WTC11 (cell line): Measurements from ENCODE around the gene GALNT15. TPM values are rescaled to one million over a fixed set of nuclear protein-coding genes. Genes with fewer than 3 reads are reported as not detected.

Experiments used
- ATAC-seq: fragments of 200-7000 bp; cut with Tn5 transposase; 2 replicates; pipeline ENCODE4 v1.10.0; 2021; ENCODE audit warnings: mild to moderate bottlenecking, moderate library complexity
- CTCF ChIA-PET: fragments of 300-600 bp; sonication (Branson Sonifier 250); formaldehyde crosslinking; loops from one replicate; lab custom pipeline; 2021; ENCODE audit warnings: antibody characterized with exemption; lab: Charles Lee
- POLR2A ChIA-PET: fragments of 350-600 bp; sonication (Branson Sonifier 250); formaldehyde crosslinking; loops from one replicate; lab custom pipeline; 2021; ENCODE audit warnings: antibody characterized with exemption; lab: Charles Lee
- DNase-seq: peaks from one replicate; pipeline ENCODE4 v3.0.0; 2021; ENCODE audit warnings: low spot score
- H3K27ac Mint-ChIP-seq: 2 replicates; pipeline ENCODE4 v1.8.0; 2021; ENCODE audit warnings: mixed read lengths
- H3K27me3 Mint-ChIP-seq: 2 replicates; pipeline ENCODE4 v1.8.0; 2021; ENCODE audit warnings: low read depth, mild to moderate bottlenecking, moderate library complexity, mixed read lengths
- H3K36me3 Mint-ChIP-seq: 2 replicates; pipeline ENCODE4 v1.8.0; 2021; ENCODE audit warnings: mixed read lengths
- H3K4me1 Mint-ChIP-seq: 2 replicates; pipeline ENCODE4 v1.8.0; 2022; ENCODE audit warnings: mixed read lengths
- H3K4me3 Mint-ChIP-seq: 2 replicates; pipeline ENCODE4 v1.8.0; 2021; ENCODE audit warnings: mild to moderate bottlenecking, moderate library complexity, mixed read lengths
- H3K9me3 Mint-ChIP-seq: 2 replicates; pipeline ENCODE4 v1.8.0; 2021; ENCODE audit warnings: mixed read lengths
- ATF3 ChIP-seq: sonication (generic); formaldehyde crosslinking; conservative IDR thresholded peaks from 2 replicates; pipeline ENCODE4 v1.8.1; 2022; ENCODE audit warnings: mild to moderate bottlenecking, missing genetic modification reagents
- CBFB ChIP-seq: sonication (generic); formaldehyde crosslinking; IDR thresholded peaks from 2 replicates; pipeline ENCODE4 v1.8.1; 2022; ENCODE audit warnings: mild to moderate bottlenecking, low read depth, missing genetic modification reagents
- ELF4 ChIP-seq: sonication (generic); formaldehyde crosslinking; IDR thresholded peaks from 2 replicates; pipeline ENCODE4 v1.8.1; 2022; ENCODE audit warnings: low read depth, mild to moderate bottlenecking, moderate library complexity, missing genetic modification reagents
- ESRRA ChIP-seq: sonication (generic); formaldehyde crosslinking; IDR thresholded peaks from 2 replicates; pipeline ENCODE4 v1.8.1; 2022; ENCODE audit warnings: mild to moderate bottlenecking, missing genetic modification reagents, borderline replicate concordance
- HMGA2 ChIP-seq: fragments of 250-450 bp; sonication (Bioruptor Pico); IDR thresholded peaks from 2 replicates; pipeline ENCODE4 v1.4.0; 2021; ENCODE audit warnings: mild to moderate bottlenecking, moderate library complexity
- NFE2L1 ChIP-seq: sonication (generic); formaldehyde crosslinking; IDR thresholded peaks from 2 replicates; pipeline ENCODE4 v1.8.1; 2023; ENCODE audit warnings: missing genetic modification reagents
- NFYB ChIP-seq: sonication (generic); formaldehyde crosslinking; conservative IDR thresholded peaks from 2 replicates; pipeline ENCODE4 v1.8.0; 2022; ENCODE audit warnings: low read depth, missing genetic modification reagents
- NR1H2 ChIP-seq: sonication (generic); formaldehyde crosslinking; IDR thresholded peaks from 2 replicates; pipeline ENCODE4 v1.9.0; 2021; ENCODE audit warnings: mild to moderate bottlenecking, moderate library complexity, missing genetic modification reagents
- ZBTB21 ChIP-seq: sonication (generic); formaldehyde crosslinking; IDR thresholded peaks from 2 replicates; pipeline ENCODE4 v1.8.1; 2023; ENCODE audit warnings: mild to moderate bottlenecking, missing genetic modification reagents, borderline replicate concordance
- ZNF138 ChIP-seq: sonication (generic); formaldehyde crosslinking; conservative IDR thresholded peaks from 2 replicates; pipeline ENCODE4 v1.8.1; 2022; ENCODE audit warnings: mild to moderate bottlenecking, moderate library complexity, missing genetic modification reagents
- ZNF263 ChIP-seq: sonication (generic); formaldehyde crosslinking; IDR thresholded peaks from 2 replicates; pipeline ENCODE4 v1.8.1; 2022; ENCODE audit warnings: low read depth, mild to moderate bottlenecking, moderate library complexity, missing genetic modification reagents
- ZNF512 ChIP-seq: sonication (generic); formaldehyde crosslinking; IDR thresholded peaks from 2 replicates; pipeline ENCODE4 v1.8.1; 2022; ENCODE audit warnings: missing genetic modification reagents, borderline replicate concordance
- ZNF532 ChIP-seq: fragments of 250-450 bp; sonication (Bioruptor Pico); IDR thresholded peaks from 2 replicates; pipeline ENCODE4 v1.9.0; 2021; ENCODE audit warnings: mild to moderate bottlenecking, borderline replicate concordance
- ZNF671 ChIP-seq: fragments of 250-450 bp; sonication (Bioruptor Pico); IDR thresholded peaks from 2 replicates; pipeline ENCODE4 v1.8.0; 2021; ENCODE audit warnings: mild to moderate bottlenecking
- total RNA-seq: library from RNA; stranded (reverse); gene quantifications from 3 replicates; pipeline ENCODE4 v1.2.3, GENCODE V29; 2021
- TF ChIP-seq, protein P1 (sequence below): sonication (generic); formaldehyde crosslinking; IDR thresholded peaks from 2 replicates; pipeline ENCODE4 v1.8.0; 2022; ENCODE audit warnings: mild to moderate bottlenecking, missing genetic modification reagents
- TF ChIP-seq, protein P2 (sequence below): sonication (generic); formaldehyde crosslinking; IDR thresholded peaks from 2 replicates; pipeline ENCODE4 v1.8.0; 2023; ENCODE audit warnings: mild to moderate bottlenecking, missing genetic modification reagents
- TF ChIP-seq, protein P3 (sequence below): sonication (generic); formaldehyde crosslinking; IDR thresholded peaks from 2 replicates; pipeline ENCODE4 v1.8.1; 2023; ENCODE audit warnings: mild to moderate bottlenecking, missing genetic modification reagents, borderline replicate concordance

Gene GALNT15
- total RNA-seq, 1 experiment from 2014 or later: 0.15 TPM

DNA sequence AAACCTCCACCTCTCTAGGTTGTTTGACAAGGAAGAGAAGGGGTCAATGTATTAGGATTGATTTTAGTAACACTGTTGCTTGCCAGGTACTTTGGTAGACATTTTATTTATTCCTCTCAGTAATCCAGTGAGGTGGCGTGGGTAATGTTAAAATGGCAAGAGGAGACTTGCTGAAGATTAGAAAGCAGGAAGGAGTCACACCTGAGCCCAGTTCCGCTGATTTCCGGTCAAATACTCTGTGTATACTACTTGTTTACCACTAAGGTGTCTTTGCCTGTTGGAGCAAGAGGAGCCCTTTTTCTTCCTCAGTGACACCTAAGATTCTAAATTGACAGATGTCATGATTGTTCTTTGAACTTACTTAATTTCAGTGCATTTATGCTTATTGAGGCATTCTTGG lies 92.2 kb downstream of the GALNT15 start:
- Mint-ChIP-seq H3K27me3 (no peaks in the 10 kb centered on the region; the same call in 1 of the 2 replicates), H3K4me1 (peaks cover 19% of the 10 kb centered on the region), H3K27ac (no peak overlapping the region), H3K36me3 (peaks cover 19% of the 10 kb centered on the region), H3K9me3 (no peaks in the 10 kb centered on the region), H3K4me3 (peak overlapping the region; percentile 99)
- no peak for ATAC-seq
- no peak for TF ChIP-seq ZNF138 (CRISPR knock-in tag)
- TF ChIP-seq NFYB (CRISPR knock-in tag): no peak
- TF ChIP-seq, protein P1, sequence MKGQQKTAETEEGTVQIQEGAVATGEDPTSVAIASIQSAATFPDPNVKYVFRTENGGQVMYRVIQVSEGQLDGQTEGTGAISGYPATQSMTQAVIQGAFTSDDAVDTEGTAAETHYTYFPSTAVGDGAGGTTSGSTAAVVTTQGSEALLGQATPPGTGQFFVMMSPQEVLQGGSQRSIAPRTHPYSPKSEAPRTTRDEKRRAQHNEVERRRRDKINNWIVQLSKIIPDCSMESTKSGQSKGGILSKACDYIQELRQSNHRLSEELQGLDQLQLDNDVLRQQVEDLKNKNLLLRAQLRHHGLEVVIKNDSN (CRISPR knock-in tag): no peak
- TF ChIP-seq, protein P2, sequence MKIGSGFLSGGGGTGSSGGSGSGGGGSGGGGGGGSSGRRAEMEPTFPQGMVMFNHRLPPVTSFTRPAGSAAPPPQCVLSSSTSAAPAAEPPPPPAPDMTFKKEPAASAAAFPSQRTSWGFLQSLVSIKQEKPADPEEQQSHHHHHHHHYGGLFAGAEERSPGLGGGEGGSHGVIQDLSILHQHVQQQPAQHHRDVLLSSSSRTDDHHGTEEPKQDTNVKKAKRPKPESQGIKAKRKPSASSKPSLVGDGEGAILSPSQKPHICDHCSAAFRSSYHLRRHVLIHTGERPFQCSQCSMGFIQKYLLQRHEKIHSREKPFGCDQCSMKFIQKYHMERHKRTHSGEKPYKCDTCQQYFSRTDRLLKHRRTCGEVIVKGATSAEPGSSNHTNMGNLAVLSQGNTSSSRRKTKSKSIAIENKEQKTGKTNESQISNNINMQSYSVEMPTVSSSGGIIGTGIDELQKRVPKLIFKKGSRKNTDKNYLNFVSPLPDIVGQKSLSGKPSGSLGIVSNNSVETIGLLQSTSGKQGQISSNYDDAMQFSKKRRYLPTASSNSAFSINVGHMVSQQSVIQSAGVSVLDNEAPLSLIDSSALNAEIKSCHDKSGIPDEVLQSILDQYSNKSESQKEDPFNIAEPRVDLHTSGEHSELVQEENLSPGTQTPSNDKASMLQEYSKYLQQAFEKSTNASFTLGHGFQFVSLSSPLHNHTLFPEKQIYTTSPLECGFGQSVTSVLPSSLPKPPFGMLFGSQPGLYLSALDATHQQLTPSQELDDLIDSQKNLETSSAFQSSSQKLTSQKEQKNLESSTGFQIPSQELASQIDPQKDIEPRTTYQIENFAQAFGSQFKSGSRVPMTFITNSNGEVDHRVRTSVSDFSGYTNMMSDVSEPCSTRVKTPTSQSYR: no peak
- TF ChIP-seq, protein P3, sequence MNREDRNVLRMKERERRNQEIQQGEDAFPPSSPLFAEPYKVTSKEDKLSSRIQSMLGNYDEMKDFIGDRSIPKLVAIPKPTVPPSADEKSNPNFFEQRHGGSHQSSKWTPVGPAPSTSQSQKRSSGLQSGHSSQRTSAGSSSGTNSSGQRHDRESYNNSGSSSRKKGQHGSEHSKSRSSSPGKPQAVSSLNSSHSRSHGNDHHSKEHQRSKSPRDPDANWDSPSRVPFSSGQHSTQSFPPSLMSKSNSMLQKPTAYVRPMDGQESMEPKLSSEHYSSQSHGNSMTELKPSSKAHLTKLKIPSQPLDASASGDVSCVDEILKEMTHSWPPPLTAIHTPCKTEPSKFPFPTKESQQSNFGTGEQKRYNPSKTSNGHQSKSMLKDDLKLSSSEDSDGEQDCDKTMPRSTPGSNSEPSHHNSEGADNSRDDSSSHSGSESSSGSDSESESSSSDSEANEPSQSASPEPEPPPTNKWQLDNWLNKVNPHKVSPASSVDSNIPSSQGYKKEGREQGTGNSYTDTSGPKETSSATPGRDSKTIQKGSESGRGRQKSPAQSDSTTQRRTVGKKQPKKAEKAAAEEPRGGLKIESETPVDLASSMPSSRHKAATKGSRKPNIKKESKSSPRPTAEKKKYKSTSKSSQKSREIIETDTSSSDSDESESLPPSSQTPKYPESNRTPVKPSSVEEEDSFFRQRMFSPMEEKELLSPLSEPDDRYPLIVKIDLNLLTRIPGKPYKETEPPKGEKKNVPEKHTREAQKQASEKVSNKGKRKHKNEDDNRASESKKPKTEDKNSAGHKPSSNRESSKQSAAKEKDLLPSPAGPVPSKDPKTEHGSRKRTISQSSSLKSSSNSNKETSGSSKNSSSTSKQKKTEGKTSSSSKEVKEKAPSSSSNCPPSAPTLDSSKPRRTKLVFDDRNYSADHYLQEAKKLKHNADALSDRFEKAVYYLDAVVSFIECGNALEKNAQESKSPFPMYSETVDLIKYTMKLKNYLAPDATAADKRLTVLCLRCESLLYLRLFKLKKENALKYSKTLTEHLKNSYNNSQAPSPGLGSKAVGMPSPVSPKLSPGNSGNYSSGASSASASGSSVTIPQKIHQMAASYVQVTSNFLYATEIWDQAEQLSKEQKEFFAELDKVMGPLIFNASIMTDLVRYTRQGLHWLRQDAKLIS (CRISPR knock-in tag): no peak
- no peak for TF ChIP-seq ELF4 (CRISPR knock-in tag)
- TF ChIP-seq ZNF532 (CRISPR knock-in tag): no peak
- no peak for TF ChIP-seq ESRRA (CRISPR knock-in tag)
- no peak for TF ChIP-seq ATF3
- CTCF ChIA-PET: no interaction called here
- DNase-seq: no peak
- POLR2A ChIA-PET: no interaction called here

- Mint-ChIP-seq H3K36me3 (peaks cover 40% of the 10 kb centered on the region), H3K4me1 (peaks cover 13% of the 10 kb centered on the region), H3K4me3 (no peak overlapping the region), H3K27me3 (no peaks in the 10 kb centered on the region), H3K9me3 (no peaks in the 10 kb centered on the region), H3K27ac (no peak overlapping the region)
- DNase-seq: no peak
- TF ChIP-seq ZBTB21 (CRISPR knock-in tag) (no peak), CBFB (no peak), ZNF671 (CRISPR knock-in tag) (no peak), HMGA2 (no peak), ZNF512 (CRISPR knock-in tag) (no peak), NR1H2 (CRISPR knock-in tag) (no peak), NFE2L1 (CRISPR knock-in tag) (no peak), ZNF263 (CRISPR knock-in tag) (no peak)
- TF ChIP-seq, protein P1 (CRISPR knock-in tag): no peak
- no peak for ATAC-seq
- CTCF ChIA-PET: no interaction called here
- POLR2A ChIA-PET: no interaction called here
Measured at GRCh38 chr3:16270855-16271254, 96.4 kb downstream of the GALNT15 start.
